KMS-11 (cell line): ENCODE measurements around the gene LTO1.

Experiments used
- H2AFZ ChIP-seq: fragments of 200-600 bp; sonication (generic); 2 replicates; pipeline ENCODE4 v1.6.1; 2016; ENCODE audit warnings: antibody characterized with exemption, mixed run types, low read depth
- H3K27ac ChIP-seq: fragments of 200-600 bp; sonication (generic); 2 replicates; pipeline ENCODE4 v1.6.1; 2016; ENCODE audit warnings: mild to moderate bottlenecking, mixed run types
- H3K27me3 ChIP-seq: fragments of 200-600 bp; sonication (generic); 2 replicates; pipeline ENCODE4 v1.6.1; 2017; ENCODE audit warnings: mild to moderate bottlenecking, low read depth, mixed run types, moderate library complexity; ENCODE audit not compliant: insufficient read depth
- H3K36me3 ChIP-seq: fragments of 200-600 bp; sonication (generic); 2 replicates; pipeline ENCODE4 v1.6.1; 2017; ENCODE audit warnings: mild to moderate bottlenecking, mixed run types; ENCODE audit not compliant: insufficient read depth
- H3K4me1 ChIP-seq: fragments of 200-600 bp; sonication (generic); 2 replicates; pipeline ENCODE4 v1.6.1; 2016; ENCODE audit warnings: mild to moderate bottlenecking, low read depth, mixed run types; ENCODE audit not compliant: poor library complexity, severe bottlenecking
- H3K4me2 ChIP-seq: fragments of 200-600 bp; sonication (generic); 2 replicates; pipeline ENCODE4 v1.7.0; 2016; ENCODE audit warnings: mild to moderate bottlenecking, mixed run types
- H3K4me3 ChIP-seq: fragments of 200-600 bp; sonication (generic); IDR thresholded peaks from 2 replicates; pipeline ENCODE4 v1.6.1; 2017; ENCODE audit warnings: low read depth, low read length, mixed read lengths; ENCODE audit not compliant: insufficient read depth
- H3K79me2 ChIP-seq: fragments of 200-600 bp; sonication (generic); 2 replicates; pipeline ENCODE4 v1.6.1; 2016; ENCODE audit warnings: low read depth, mixed run types; ENCODE audit not compliant: insufficient read depth
- H3K9ac ChIP-seq: fragments of 200-600 bp; sonication (generic); 2 replicates; pipeline ENCODE4 v1.6.1; 2016; ENCODE audit warnings: mild to moderate bottlenecking, mixed run types
- H4K20me1 ChIP-seq: fragments of 200-600 bp; sonication (generic); 2 replicates; pipeline ENCODE4 v1.6.1; 2016; ENCODE audit warnings: mild to moderate bottlenecking, mixed run types; ENCODE audit not compliant: insufficient read depth
- TF ChIP-seq, protein P1 (sequence below): fragments of 200-600 bp; sonication (generic); conservative IDR thresholded peaks from 2 replicates; pipeline ENCODE4 v1.6.1; 2017; ENCODE audit warnings: low read depth, mild to moderate bottlenecking, antibody characterized with exemption, low read length, moderate library complexity, mixed read lengths

Gene LTO1

GRCh38 chr11:69634069-69634468, 41.1 kb downstream of the LTO1 start:
- Histone ChIP-seq H3K36me3 (no peaks in the 10 kb centered on the region), H2AFZ (no peak overlapping the region), H3K27ac (no peak overlapping the region), H4K20me1 (no peaks in the 10 kb centered on the region), H3K9ac (no peak overlapping the region), H3K4me3 (no peak overlapping the region), H3K79me2 (no peaks in the 10 kb centered on the region), H3K27me3 (peaks cover 46% of the 10 kb centered on the region), H3K4me1 (no peaks in the 10 kb centered on the region), H3K4me2 (no peak overlapping the region)
- TF ChIP-seq, protein P1, sequence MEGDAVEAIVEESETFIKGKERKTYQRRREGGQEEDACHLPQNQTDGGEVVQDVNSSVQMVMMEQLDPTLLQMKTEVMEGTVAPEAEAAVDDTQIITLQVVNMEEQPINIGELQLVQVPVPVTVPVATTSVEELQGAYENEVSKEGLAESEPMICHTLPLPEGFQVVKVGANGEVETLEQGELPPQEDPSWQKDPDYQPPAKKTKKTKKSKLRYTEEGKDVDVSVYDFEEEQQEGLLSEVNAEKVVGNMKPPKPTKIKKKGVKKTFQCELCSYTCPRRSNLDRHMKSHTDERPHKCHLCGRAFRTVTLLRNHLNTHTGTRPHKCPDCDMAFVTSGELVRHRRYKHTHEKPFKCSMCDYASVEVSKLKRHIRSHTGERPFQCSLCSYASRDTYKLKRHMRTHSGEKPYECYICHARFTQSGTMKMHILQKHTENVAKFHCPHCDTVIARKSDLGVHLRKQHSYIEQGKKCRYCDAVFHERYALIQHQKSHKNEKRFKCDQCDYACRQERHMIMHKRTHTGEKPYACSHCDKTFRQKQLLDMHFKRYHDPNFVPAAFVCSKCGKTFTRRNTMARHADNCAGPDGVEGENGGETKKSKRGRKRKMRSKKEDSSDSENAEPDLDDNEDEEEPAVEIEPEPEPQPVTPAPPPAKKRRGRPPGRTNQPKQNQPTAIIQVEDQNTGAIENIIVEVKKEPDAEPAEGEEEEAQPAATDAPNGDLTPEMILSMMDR: no peak

- H3K9ac ChIP-seq: no peak overlapping the region
- no peaks in the 10 kb centered on the region for H4K20me1 ChIP-seq
- H3K36me3 ChIP-seq: no peaks in the 10 kb centered on the region
- no peak overlapping the region for H3K27ac ChIP-seq
- no peak overlapping the region for H2AFZ ChIP-seq
- no peaks in the 10 kb centered on the region for H3K4me1 ChIP-seq
- no peak overlapping the region for H3K4me2 ChIP-seq
- H3K79me2 ChIP-seq: no peaks in the 10 kb centered on the region
- no peak overlapping the region for H3K4me3 ChIP-seq
- TF ChIP-seq, protein P1: no peak
- peaks cover 40% of the 10 kb centered on the region; the same call in 1 of the 2 replicates for H3K27me3 ChIP-seq
These were observed 42.3 kb downstream of the LTO1 start for GRCh38 chr11:69632900-69633299.

GRCh38 chr11:69630424-69630823, 44.7 kb downstream of the LTO1 start:
- H2AFZ ChIP-seq: no peak overlapping the region
- no peak overlapping the region for H3K27ac ChIP-seq
- H3K4me3 ChIP-seq: no peak overlapping the region
- H3K36me3 ChIP-seq: no peaks in the 10 kb centered on the region
- TF ChIP-seq, protein P1: no peak
- H4K20me1 ChIP-seq: no peaks in the 10 kb centered on the region
- peaks cover 44% of the 10 kb centered on the region; the same call in 1 of the 2 replicates for H3K27me3 ChIP-seq
- H3K4me1 ChIP-seq: no peaks in the 10 kb centered on the region
- no peak overlapping the region for H3K4me2 ChIP-seq
- H3K9ac ChIP-seq: no peak overlapping the region
- no peaks in the 10 kb centered on the region for H3K79me2 ChIP-seq

- H2AFZ ChIP-seq: no peak overlapping the region
- H3K27me3 ChIP-seq: peaks cover 45% of the 10 kb centered on the region; the same call in 1 of the 2 replicates
- H3K9ac ChIP-seq: no peak overlapping the region
- H3K4me1 ChIP-seq: no peaks in the 10 kb centered on the region
- no peaks in the 10 kb centered on the region for H3K79me2 ChIP-seq
- TF ChIP-seq, protein P1: no peak
- H3K4me2 ChIP-seq: no peak overlapping the region
- H3K4me3 ChIP-seq: no peak overlapping the region
- no peak overlapping the region for H3K27ac ChIP-seq
- H3K36me3 ChIP-seq: no peaks in the 10 kb centered on the region
- no peaks in the 10 kb centered on the region for H4K20me1 ChIP-seq
These were observed 45.1 kb downstream of the LTO1 start for GRCh38 chr11:69630017-69630416.
